Measurements from ENCODE around the gene ZNF282. TPM values are rescaled to one million over a fixed set of nuclear protein-coding genes. Genes with fewer than 3 reads are reported as not detected.

Gene ZNF282
- total RNA-seq, 3 donors from 2014 or later (not counting 1 experiment from before 2014, with no cell fraction given), result 22.2 to 29.9 (median 26.0) TPM

DNA sequence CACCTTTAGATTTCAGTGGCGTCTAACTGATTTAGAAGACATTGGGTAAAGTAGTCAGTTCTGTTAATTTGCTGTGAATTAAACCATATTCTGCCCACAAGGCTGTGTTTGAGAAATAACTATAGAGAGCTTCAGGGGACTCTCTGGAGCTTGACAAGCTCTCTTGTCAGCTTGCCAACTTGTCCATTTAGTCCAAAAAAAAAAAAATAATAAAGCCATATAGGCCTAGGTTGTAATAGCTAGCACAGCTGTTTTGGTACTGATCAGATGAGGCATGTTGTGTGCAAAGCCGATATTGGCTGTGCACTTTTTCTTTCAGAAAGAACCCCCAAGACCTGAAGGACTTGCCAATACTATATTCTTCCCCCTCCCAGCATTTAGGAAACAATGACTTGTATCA, 20.2 kb upstream of the ZNF282 start:
- no peak for DNase-seq

DNA sequence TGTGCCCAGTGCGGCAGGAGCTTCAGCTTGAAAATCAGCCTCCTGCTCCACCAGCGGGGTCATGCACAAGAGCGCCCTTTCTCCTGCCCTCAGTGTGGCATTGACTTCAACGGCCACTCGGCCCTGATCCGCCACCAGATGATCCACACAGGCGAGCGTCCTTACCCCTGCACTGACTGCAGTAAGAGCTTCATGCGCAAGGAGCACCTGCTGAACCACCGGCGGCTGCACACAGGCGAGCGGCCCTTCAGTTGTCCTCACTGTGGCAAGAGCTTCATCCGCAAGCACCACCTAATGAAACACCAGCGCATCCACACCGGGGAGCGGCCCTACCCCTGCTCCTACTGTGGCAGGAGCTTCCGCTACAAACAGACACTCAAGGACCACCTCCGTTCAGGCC, 16.1 kb upstream of the ZNF282 start:
- H3K27me3 Mint-ChIP-seq (ENCODE audit: low read depth in 2 of 2), result no peaks in the 10 kb centered on the region

More for the DNA sequence above, 20.2 kb upstream of the ZNF282 start:
- Mint-ChIP-seq H3K27me3 (ENCODE audit: low read depth in 2 of 2) (no peaks in the 10 kb centered on the region), H3K4me3 (no peak overlapping the region), H3K27ac (no peak overlapping the region), H3K4me1 (peaks cover 6 to 13% of the 10 kb centered on the region in 2 donors), H3K9me3 (no peaks in the 10 kb centered on the region), H3K36me3 (peaks cover 8% of the 10 kb centered on the region)
- Histone ChIP-seq H3K36me3 (ENCODE audit: control insufficient read depth, insufficient read depth, low read length) (peaks cover 35% of the 10 kb centered on the region), H3K27me3 (ENCODE audit: control insufficient read depth, insufficient read depth, low read length) (no peaks in the 10 kb centered on the region), H3K27ac (ENCODE audit: low read length) (no peak overlapping the region), H3K9me3 (ENCODE audit: control insufficient read depth, insufficient read depth, low read length) (no peaks in the 10 kb centered on the region), H3K4me1 (ENCODE audit: control insufficient read depth, insufficient read depth, low read length) (no peaks in the 10 kb centered on the region), H3K4me3 (ENCODE audit: low read length) (no peak overlapping the region)
- intact Hi-C loops (cut with micrococcal nuclease), result no loop called here
- TF ChIP-seq, protein P1, sequence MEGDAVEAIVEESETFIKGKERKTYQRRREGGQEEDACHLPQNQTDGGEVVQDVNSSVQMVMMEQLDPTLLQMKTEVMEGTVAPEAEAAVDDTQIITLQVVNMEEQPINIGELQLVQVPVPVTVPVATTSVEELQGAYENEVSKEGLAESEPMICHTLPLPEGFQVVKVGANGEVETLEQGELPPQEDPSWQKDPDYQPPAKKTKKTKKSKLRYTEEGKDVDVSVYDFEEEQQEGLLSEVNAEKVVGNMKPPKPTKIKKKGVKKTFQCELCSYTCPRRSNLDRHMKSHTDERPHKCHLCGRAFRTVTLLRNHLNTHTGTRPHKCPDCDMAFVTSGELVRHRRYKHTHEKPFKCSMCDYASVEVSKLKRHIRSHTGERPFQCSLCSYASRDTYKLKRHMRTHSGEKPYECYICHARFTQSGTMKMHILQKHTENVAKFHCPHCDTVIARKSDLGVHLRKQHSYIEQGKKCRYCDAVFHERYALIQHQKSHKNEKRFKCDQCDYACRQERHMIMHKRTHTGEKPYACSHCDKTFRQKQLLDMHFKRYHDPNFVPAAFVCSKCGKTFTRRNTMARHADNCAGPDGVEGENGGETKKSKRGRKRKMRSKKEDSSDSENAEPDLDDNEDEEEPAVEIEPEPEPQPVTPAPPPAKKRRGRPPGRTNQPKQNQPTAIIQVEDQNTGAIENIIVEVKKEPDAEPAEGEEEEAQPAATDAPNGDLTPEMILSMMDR (IDR thresholded peaks at IDR 0.05), result no peak
- WGBS (ENCODE audit: insufficient coverage), result 83% methylated on average over 2 of the region's 2 CpGs
- no peak for ATAC-seq

DNA sequence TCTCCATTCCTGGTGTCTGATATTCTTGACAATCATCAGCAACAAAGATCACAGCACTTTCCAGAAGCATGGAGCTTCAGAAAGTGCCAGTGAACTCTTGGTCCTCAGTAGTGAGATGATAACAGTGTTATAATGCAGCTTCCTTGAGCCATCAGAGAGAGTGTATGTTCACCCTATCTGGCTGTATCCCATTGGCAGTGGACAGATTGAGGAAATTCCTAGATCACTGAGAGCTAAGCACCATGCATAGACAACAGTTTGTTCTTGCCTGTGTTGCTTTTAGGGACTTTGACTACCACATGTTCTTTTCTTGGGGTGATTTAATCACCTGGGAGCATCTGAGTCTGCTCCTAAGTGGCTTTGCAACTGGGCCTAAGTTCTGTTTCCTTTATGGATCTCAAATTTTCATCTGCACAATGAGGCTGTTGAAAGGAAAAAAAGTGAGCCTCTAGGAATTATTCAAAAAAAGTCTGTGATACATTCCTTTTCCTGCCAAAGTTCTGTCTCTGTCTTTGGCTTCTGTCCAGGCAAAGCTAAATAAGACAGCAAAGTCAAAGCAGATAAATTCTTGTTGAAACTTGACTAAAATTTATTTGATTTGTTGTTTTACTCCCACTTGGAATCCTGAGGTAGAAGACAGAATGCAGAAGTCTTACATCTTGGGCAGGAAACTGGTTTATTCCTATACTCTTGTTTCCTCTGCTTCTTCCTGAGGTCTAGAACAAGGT, 14.5 kb upstream of the ZNF282 start:
- H3K27ac Mint-ChIP-seq, result no peak overlapping the region
- H3K36me3 ChIP-seq (ENCODE audit: control insufficient read depth, insufficient read depth, low read length), result peaks cover 42% of the 10 kb centered on the region

More for the DNA sequence above, 16.1 kb upstream of the ZNF282 start:
- no peak overlapping the region for H3K4me3 Mint-ChIP-seq
- no peaks in the 10 kb centered on the region for H3K9me3 Mint-ChIP-seq
- WGBS (ENCODE audit: insufficient coverage), result over 99% methylated on average over 17 of the region's 19 CpGs
- DNase-seq (no peak), ATAC-seq (no peak)
- Histone ChIP-seq H3K27ac (ENCODE audit: low read length) (no peak overlapping the region), H3K4me1 (ENCODE audit: control insufficient read depth, insufficient read depth, low read length) (no peaks in the 10 kb centered on the region), H3K9me3 (ENCODE audit: control insufficient read depth, insufficient read depth, low read length) (no peaks in the 10 kb centered on the region), H3K36me3 (ENCODE audit: control insufficient read depth, insufficient read depth, low read length) (peaks cover 42% of the 10 kb centered on the region), H3K4me3 (ENCODE audit: low read length) (no peak overlapping the region), H3K27me3 (ENCODE audit: control insufficient read depth, insufficient read depth, low read length) (no peaks in the 10 kb centered on the region)
- intact Hi-C loops (cut with micrococcal nuclease), result no loop called here
- no peak overlapping the region for H3K27ac Mint-ChIP-seq
- TF ChIP-seq, protein P1 (IDR thresholded peaks at IDR 0.05), result no peak
- H3K36me3 Mint-ChIP-seq, result peaks cover 8% of the 10 kb centered on the region
- peaks cover 0 to 8% of the 10 kb centered on the region in 2 donors for H3K4me1 Mint-ChIP-seq

More for the DNA sequence above, 14.5 kb upstream of the ZNF282 start:
- Histone ChIP-seq H3K4me3 (ENCODE audit: low read length) (no peak overlapping the region), H3K27ac (ENCODE audit: low read length) (no peak overlapping the region), H3K9me3 (ENCODE audit: control insufficient read depth, insufficient read depth, low read length) (no peaks in the 10 kb centered on the region), H3K4me1 (ENCODE audit: control insufficient read depth, insufficient read depth, low read length) (no peaks in the 10 kb centered on the region), H3K27me3 (ENCODE audit: control insufficient read depth, insufficient read depth, low read length) (no peaks in the 10 kb centered on the region)
- Mint-ChIP-seq H3K4me1 (no peaks in the 10 kb centered on the region), H3K27me3 (ENCODE audit: low read depth in 2 of 2) (no peaks in the 10 kb centered on the region), H3K36me3 (peaks cover 8% of the 10 kb centered on the region), H3K4me3 (no peak overlapping the region), H3K9me3 (no peaks in the 10 kb centered on the region)
- intact Hi-C loops (cut with micrococcal nuclease), result no loop called here
- ATAC-seq, result no peak
- no peak for DNase-seq
- TF ChIP-seq, protein P1 (IDR thresholded peaks at IDR 0.05), result no peak
